HG03378 (cell line): Measurements from ENCODE around the gene TYK2.

Experiments used
- ATAC-seq: cut with Tn5 transposase; IDR thresholded peaks from one replicate; pipeline ENCODE4 v1.9.1; 2021; ENCODE audit warnings: mild to moderate bottlenecking, moderate library complexity; ENCODE audit not compliant: unreplicated experiment

Gene TYK2

DNA sequence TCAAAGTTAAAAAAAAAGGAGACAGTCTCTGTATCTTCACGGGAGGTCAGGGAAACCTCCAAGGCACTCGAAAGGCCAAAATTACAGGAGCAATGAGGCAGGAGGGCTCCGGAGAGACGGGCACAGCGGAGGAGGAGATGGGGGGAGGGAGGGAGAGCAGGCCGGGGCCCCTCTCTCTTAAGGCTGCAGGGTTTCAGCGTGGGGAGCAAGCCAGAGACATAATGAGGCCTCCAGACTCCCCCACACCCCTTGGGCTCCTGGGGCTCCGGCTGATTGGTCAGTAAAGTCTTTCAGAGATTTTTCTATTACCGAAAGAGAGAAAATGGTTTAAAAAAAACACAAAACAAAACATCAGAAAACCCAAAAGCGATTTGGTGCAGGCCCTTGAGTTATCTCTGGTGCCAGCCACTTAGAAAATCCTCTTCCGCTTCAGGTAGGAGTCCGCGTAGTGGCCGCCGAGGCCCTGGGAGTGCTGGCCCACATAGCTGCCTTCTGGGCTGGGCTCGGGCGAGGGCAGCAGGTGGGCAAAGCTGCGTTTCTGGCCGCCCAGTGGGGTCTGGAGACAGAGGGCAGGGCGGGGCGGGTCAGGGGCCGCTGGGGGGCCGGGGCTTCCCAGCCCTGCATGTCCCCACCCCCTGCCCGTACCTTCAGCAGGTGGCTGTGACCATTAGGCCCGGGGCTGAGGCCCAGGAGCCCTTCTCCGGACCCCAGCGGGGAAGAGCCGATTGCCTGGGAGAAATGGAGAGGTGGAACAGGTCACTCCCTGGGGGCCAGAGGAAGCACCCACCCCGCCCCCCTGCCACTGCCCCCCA is 63.1 kb downstream of the TYK2 start:
- no peak for ATAC-seq

DNA sequence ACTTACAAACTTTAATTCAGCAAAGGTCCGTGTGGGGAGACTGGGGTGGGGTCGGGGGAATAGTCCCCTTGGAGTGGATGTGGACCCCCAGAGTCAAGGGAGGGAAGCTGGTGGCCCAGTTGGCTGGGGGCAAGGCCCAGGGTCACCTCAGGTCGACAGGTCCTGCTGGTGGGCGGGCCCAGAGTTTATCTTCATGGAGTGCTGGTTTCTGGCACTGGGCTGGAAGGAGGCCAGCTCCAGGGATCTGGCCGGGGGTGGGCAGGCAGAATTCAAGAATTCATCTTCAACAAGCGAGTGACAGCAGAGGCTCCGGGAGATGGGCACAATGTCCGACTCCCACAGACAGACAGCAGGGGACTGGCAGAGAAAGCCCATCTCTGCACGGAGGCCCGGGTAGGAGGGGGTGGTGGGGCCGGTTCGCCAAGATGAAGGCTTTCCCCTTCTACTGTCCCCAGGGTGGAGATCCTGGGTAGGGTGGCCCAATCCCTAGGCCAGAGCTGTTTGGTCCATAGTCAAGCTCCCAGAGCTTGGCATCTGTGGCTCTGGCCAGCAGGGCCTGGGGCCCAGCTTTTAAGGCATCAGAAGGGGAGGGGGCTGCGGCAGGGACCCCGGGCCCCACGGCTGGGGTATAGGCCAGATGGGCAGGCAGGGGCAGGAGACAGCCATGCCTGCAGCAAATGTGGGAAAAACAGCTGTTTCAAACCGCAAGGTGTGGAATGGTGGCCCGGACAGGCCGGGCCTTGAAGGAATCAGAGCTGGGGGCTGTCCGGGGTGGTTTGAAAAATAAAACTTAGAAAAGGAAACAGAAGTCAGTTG is 63.9 kb downstream of the TYK2 start:
- ATAC-seq = no peak

DNA sequence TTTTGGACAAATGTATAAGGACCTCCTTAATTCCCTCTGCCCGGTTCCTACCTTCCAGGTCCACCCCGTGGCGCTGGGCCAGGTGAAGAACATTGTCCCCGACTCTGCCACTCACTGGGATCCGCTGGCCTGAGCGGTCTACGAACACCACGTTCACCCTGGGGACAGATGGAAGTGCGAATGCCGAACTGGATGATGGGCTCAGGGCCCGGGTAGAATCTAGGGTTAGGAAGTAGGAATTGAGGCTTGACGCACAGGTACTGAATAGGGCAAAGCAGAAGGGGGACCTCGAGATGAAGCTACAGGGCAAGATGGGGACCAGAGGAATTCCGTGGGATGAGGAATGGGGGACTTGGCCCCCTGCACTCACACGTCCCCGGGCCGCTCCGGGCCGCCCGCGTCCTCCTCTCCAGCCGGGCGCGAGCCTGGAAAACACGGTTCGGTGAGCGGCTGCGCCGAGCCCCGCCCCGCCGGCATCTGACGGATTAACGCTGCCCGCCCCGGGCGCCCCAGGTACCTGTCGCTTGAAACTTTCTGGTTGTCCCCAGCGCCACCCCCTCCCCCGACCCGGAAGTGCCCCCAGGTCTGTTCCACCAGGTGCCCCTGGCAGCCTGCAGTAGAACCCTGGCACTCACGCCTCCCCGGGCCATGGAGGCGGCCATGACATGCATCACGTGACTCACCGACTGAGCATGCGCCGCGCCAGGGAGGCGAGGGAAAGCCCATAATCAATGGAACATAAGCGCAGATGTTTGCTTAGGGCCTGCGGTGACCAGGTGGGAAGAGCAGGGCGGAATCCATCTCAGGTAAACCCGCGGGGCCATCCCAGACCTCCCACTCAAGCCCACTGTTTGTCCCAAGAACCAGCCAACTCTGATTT is 64.8 kb downstream of the TYK2 start, which contains the start of gene FDX2:
FDX2 (minus strand) TSS at position 681 of the 880 bp plus-strand sequence; CDS start at position 662, 19 bp downstream.
- no peak for ATAC-seq

DNA sequence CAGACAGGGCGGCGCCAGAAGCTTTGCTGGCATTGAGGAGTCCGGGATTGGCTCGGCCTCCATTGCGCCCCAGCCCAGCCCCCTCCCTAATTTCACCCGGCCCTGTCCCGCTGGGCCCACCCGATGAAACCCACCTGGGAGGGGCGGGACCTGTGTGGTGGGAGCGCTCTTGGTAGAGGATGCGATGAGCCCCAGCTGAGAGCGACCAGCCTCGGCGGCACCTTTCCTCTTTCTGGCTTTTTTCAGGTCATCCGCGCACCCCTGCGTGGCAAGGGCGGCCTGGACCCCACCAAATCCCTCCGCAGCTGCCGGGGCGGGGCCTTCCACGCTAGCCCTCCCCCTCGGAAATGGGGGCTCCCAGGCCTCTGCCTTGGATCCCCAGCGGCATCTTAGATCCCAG is 70.9 kb downstream of the TYK2 start, which contains the start of gene ZGLP1:
ZGLP1 (minus strand) TSS at position 393 of the 400 bp plus-strand sequence.
- ATAC-seq = no peak

DNA sequence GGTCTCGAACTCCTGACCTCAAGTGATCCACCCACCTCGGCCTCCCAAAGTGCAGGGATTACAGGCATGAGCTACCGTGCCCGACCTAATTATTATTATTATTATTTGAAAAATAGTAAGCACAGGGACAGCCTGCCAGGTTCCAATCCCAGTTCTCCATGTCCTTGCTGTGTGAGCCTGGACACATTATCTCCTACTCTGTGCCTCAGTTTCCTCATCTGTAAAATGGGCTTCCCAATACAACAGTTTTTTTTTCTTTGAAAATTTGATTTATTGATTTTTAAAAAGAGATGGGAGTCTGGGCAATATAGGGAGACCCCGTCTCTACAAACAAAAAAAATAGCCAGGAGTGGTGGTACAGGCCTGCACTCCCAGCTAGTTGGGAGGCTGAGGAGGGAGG is 74.0 kb downstream of the TYK2 start:
- no peak for ATAC-seq

DNA sequence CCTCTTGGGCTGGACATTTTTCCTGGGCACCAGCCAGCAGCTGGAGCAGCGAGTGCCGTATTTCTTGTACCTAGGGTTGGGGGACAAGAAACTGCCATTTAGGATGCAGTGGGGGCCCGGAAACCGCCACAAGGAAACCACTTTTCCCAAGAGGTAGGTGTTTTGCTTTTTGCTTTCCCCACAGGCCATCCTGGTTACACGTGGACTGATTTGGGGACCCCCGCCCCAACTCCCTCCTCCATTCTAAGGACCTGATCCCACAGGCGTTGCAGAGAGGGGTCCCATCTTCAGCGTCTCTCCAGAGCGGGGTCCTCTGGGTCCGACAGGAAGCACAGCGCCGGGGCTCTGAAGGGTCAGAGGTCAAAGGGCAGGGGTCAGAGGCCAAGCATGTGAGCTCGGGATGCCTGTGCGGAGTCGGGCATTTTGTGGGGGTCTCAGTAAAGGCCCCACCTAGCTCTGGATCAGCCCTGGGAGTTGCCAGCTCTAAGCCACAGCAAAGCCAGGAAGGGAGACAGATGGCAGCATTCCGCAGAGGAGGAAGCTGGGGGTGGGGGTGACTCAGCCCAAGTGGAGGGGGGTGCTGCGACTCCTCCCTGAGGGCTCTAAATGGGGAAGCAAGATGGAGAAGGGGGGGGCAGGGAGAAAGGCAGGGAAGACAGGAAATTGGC is 75.1 kb downstream of the TYK2 start:
- no peak for ATAC-seq
